ENCODE data around the gene STK38. TPM values are rescaled to one million over a fixed set of nuclear protein-coding genes. Genes with fewer than 3 reads are reported as not detected.

STK38 gene
- total RNA-seq, 1 donor from 2014 or later: 31.6 TPM

GRCh38 chr6:36571122-36572043, 24.1 kb upstream of the STK38 start:
- no peak for DNase-seq (ENCODE audit: low spot score)
- intact Hi-C loops (cut with DNase I): no loop called here

- intact Hi-C loops (cut with DNase I): no loop called here
- DNase-seq (ENCODE audit: low spot score): no peak
These were observed 23.0 kb upstream of the STK38 start for GRCh38 chr6:36570264-36570663.

- no peak for DNase-seq (ENCODE audit: low spot score)
- intact Hi-C loops (cut with DNase I): no loop called here
These were observed 19.2 kb upstream of the STK38 start for GRCh38 chr6:36566418-36566905.

- no peak for DNase-seq (ENCODE audit: low spot score)
- intact Hi-C loops (cut with DNase I): no loop called here
These were observed 16.6 kb upstream of the STK38 start for GRCh38 chr6:36563928-36564284.

- intact Hi-C loops (cut with DNase I): no loop called here
- DNase-seq (ENCODE audit: low spot score): no peak
These were observed 16.1 kb upstream of the STK38 start for GRCh38 chr6:36563237-36563927.

- DNase-seq (ENCODE audit: low spot score): no peak
- intact Hi-C loops (cut with DNase I): no loop called here
These were observed 13.5 kb upstream of the STK38 start for GRCh38 chr6:36560822-36561221.

GRCh38 chr6:36559011-36559793, 11.9 kb upstream of the STK38 start:
- DNase-seq (ENCODE audit: low spot score): no peak
- intact Hi-C loops (cut with DNase I): no loop called here

- DNase-seq (ENCODE audit: low spot score): no peak
- intact Hi-C loops (cut with DNase I): no loop called here
These were observed 9.0 kb upstream of the STK38 start for GRCh38 chr6:36556281-36556680.

GRCh38 chr6:36555750-36556252, 8.5 kb upstream of the STK38 start:
- intact Hi-C loops (cut with DNase I): no loop called here
- no peak for DNase-seq (ENCODE audit: low spot score)

GRCh38 chr6:36550473-36551000, 3.3 kb upstream of the STK38 start:
- intact Hi-C loops (cut with DNase I): no loop called here
- no peak for DNase-seq (ENCODE audit: low spot score)

GRCh38 chr6:36548401-36548743, 1.1 kb upstream of the STK38 start:
- DNase-seq (ENCODE audit: low spot score): no peak
- intact Hi-C loops (cut with DNase I): no loop called here

GRCh38 chr6:36547646-36548400, 544 bp upstream of the STK38 start:
- intact Hi-C loops (cut with DNase I): loop anchor here (2.0 kb wide), 3 partner anchors 47 to 131 kb away; partner anchors contain the start of genes CDKN1A, KCTD20, PXT1 and SRSF3
- DNase-seq (ENCODE audit: low spot score): no peak

GRCh38 chr6:36546308-36546919, 865 bp downstream of the STK38 start:
- peak; percentile 75 for DNase-seq (ENCODE audit: low spot score)
- intact Hi-C loops (cut with DNase I): loop anchor here (2.0 kb wide), 3 partner anchors 48 to 132 kb away; partner anchors contain the start of genes CDKN1A, KCTD20, PXT1 and SRSF3

- no peak for DNase-seq (ENCODE audit: low spot score)
- intact Hi-C loops (cut with DNase I): loop anchor here (2.0 kb wide), 3 partner anchors 49 to 133 kb away; partner anchors contain the start of genes CDKN1A, KCTD20, PXT1 and SRSF3
These were observed 1.4 kb downstream of the STK38 start for GRCh38 chr6:36545767-36546307.

GRCh38 chr6:36544228-36544627, 3.1 kb downstream of the STK38 start:
- intact Hi-C loops (cut with DNase I): no loop called here
- no peak for DNase-seq (ENCODE audit: low spot score)

GRCh38 chr6:36542041-36542440, 5.2 kb downstream of the STK38 start:
- no peak for DNase-seq (ENCODE audit: low spot score)
- intact Hi-C loops (cut with DNase I): no loop called here

- no peak for DNase-seq (ENCODE audit: low spot score)
- intact Hi-C loops (cut with DNase I): no loop called here
These were observed 7.3 kb downstream of the STK38 start for GRCh38 chr6:36539814-36540568.

All from cardiac septum (tissue), 1 donor.